ENCODE results near the gene CHRM2. TPM values are rescaled to one million over a fixed set of nuclear protein-coding genes. Genes with fewer than 3 reads are reported as not detected.

Gene CHRM2
- polyA plus RNA-seq, 1 donor: 4.2 TPM

DNA sequence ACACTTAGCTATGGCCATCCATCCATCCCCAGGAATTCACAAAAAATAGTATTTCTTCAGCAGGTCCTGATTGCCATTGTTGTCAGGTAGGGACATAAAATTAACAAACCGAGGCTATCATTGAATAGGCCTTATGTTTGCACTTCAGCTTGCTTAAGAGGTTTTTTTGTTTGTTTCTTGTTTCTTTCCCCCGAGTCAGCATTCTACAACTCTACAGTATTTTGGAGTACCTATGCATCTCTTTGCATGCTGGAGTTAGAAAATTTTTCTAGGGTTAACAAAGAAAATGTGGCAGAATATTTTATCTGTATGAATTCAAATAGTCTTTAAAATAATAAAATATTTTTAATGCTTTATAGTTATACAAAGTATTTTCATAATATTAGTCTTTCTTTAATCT, 26.3 kb downstream of the CHRM2 start:
- DNase-seq: no peak

DNA sequence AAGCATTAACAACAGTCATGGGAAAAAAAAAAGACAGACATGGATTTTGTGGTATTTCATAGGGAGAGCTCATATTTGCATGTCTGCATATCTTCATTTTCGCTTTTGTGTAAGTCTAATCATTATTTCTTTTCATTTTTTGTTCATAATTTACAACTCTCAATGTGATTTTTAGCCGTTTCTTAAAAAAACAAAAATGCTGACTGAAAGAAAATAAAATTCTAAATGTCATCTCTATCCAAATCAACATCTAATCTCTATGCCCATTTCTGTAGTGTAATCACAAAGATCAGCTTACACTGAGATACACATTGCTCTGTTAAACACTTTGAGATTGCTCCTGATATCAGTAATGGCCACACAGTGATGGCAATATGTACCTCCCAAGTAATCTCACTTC, 29.2 kb downstream of the CHRM2 start:
- no peak for DNase-seq

GRCh38 chr7:136900005-136900404, 31.6 kb downstream of the CHRM2 start:
- no peak for DNase-seq

DNA sequence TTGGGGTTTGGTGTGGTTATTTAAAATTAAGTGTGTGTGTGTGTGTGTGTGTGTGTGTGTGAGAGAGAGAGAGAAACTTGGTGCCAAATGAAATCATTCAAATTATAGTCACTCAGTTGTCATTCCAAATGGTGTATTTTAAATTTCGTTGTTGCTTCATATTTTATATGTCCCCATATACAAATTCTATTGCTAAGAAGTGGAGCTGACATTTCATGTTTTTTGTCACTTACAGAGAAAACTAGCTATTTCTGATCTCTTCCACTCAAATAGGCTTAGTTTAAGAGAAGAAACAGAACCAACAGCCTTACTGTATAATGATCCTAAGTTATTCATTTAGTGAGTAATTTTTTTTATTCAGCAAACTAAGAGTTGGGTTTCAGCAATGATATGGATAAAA, 42.3 kb downstream of the CHRM2 start:
- no peak for DNase-seq

GRCh38 chr7:136911344-136911743, 42.9 kb downstream of the CHRM2 start:
- no peak for DNase-seq

GRCh38 chr7:136912339-136912738, 43.9 kb downstream of the CHRM2 start:
- no peak for DNase-seq

DNA sequence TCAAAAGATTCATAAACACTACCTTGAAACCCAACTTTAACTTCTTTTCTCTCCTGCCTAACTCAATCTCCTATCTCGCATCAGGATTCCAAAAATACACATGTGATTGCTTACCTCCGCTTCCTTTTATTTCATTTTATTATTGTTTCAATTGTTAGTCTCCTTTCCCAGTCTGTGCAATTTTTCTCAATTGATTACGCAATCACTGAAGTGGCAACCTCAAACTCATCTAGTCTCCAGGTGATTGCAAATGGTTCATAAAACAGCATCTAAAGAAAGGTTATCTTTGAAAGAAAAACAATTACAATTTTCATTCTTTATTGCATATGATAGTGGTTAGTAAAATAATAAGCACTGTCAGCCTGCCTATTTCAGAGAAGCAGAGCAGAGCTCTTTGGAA, 45.6 kb downstream of the CHRM2 start:
- DNase-seq: no peak

DNA sequence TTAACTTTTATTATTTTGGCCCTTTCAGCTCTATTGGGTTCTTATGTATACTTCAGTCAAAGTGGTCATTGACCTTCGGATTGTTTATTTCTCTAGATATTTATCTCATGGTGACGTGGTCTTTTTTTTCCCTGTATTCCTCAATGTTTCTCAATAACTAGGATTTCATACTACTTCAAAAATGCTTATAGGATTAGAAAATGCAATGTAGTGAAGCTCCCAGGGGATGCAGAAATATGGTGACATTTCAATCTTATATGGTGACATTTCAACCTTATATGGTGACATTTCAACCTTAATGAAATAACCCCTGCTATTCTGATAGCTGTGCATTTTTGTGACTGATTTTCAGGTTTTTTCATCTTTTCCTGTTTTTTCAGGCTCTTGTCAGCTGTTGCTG, 51.4 kb downstream of the CHRM2 start:
- DNase-seq: no peak

GRCh38 chr7:136923111-136923667, 54.7 kb downstream of the CHRM2 start:
- no peak for DNase-seq

GRCh38 chr7:136925044-136925443, 56.6 kb downstream of the CHRM2 start:
- DNase-seq: peak; percentile 8

DNA sequence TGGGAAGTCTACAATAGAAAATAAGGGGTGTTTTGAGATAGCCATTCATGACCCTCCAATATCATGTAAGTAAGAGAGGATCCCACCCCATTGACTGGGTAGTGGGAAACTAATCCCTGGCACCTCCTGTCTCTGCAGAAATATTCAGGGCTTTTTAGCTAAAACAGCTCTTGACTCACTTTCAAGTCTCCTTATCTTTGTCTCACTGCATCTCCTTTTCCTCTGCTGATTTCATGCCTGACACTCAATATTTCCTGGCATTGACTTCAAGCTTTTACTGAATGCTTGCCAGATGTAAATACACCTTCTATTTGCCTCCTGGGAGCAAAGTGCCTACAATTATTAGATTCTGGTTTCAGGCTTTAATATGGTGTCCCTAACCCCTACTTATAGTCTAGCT, 57.1 kb downstream of the CHRM2 start:
- no peak for DNase-seq

DNA sequence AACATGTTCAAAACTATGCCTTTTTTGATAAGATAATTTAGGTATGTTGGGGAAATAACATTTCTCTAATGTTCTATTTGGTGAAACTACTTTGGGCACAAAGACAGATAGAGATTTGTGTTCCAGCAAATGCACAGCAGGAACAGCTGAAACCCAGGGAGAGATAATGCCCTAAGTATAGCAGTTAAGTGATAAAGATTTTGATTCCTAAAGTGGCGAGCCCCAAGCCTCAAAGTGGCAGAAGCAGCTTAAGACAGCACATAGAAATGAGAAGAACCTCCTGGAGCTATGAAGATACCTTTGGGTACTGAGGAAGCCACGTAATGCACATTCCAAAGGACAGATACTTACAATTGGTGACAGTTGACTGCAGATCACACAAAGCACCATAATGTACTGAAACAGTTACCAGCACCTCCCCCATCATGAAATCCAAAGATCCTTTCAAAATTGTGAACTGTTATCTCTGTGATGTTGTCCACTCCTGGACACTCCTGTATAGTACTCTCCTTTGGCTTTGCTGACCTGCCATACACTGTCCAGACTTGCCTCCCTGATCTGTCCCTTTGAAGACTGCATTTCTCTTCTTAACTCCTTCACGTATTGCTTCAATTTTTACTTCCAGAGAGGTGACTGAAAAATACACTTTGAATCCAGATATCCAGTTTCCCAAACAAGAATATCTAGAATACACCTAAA, 62.9 kb downstream of the CHRM2 start:
- DNase-seq: no peak

DNA sequence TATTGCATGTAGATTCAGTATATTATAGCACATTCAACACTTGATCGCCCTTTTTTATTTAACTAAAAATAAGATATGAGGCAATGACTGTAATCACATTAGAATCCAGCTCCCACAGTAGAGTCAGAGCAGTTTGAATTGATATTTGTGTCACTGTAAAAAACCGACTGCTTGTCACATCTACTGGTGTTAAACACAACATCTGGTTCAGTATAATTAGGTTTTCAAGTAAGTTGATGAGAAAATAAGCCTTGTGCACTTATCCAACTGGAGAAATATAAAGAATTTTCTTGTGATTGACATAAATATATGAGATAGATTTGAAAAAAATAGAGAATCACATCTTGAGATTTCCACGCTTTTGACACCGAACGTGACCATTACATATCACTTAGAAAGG, 69.0 kb downstream of the CHRM2 start:
- no peak for DNase-seq

DNA sequence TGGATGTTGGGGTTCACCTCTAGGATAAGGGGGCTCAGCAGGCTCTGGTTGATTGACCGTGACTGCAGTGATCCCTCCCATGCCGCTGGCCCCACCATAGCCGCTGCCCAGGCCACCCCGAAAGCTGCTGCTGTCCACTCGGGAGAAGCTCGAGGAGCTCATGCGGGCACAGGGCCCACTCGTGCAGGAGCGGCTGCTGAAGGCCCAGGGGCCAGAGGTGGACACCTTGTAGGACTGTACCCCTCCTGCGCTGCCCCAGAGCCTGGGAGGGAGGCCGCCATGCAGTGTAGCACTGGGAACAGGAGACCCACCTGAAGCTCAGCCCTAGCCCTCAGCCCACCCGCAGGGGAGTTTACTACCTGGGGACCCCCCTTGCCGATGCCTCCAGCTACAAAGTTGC, 70.0 kb downstream of the CHRM2 start:
- DNase-seq: no peak

DNA sequence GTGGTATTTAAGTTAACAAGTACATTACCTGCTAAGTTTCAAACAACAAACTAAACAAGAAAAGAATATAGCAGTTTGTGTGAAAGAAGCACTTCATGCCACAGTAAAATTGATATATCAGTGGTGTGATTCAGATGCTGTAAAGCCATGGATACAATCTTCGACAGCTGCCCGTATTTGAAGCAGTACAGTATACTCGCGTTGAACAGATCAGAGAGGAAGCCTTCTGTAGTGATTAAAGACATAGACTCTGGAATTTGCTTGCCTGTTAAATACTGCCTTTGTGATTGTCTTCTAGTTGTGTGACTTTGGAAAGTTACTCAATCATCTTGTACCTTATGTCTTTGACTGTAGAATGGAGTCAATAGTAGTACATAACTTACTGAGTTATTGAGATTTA, 71.7 kb downstream of the CHRM2 start:
- DNase-seq: no peak

- DNase-seq: no peak
Measured at GRCh38 chr7:136940917-136941316, 72.5 kb downstream of the CHRM2 start.

DNA sequence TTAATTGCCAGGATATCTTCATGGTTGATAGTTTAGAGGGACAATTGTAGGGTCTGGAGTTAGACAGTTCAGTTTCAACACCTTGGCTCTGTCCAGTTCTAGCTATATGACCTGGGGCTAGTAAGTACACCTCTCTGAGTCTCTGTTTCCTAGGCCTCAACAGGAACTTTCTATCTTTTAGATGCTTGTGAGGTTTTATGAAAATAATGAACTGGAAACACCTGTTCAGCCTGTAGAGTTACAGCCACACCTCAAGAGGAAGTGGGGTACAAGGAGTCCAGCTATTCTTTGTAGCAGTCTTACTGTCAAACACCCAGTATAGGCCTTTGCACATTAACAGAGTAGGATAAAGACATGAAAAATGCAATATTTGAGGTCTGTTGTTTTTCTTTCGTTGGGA, 73.4 kb downstream of the CHRM2 start:
- DNase-seq: no peak

DNA sequence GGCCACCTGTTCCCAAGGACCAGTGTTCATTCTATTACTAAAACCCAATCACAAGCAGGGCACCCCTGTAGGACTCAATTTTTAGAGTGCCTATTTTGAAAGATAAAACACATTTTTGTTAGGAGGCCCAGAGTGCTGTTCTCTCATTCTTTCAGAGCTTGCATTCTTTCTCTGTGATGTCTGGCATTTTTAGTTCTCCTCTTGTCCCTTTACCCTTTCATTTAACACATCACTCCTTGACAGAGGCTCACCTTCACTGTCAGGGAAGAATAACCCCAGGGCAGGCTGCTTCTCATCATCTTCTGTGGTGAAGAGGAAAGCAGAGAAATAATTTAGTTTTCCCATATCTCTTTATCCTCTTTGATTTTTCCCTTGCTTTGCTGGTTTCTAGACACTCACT, 73.9 kb downstream of the CHRM2 start:
- DNase-seq: no peak

DNA sequence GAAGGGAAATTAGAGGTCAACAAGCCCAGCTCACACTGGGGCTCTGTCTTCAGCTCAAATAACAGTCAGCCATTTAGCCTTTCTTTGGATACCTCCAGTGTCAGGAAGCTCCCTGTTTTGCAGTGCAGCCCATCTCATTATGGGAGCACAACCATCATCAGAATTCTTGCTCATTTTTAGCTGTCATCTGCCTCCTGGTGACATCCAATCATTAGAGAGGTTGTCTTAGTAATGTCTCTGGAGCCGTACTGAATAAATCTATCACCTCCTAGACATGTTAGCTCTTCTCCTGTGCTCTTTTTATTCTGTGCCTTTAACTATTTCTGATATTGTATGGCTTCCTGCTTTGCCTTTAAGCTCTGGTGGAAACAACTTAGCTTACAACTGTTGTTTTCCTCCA, 74.5 kb downstream of the CHRM2 start:
- DNase-seq: no peak

DNA sequence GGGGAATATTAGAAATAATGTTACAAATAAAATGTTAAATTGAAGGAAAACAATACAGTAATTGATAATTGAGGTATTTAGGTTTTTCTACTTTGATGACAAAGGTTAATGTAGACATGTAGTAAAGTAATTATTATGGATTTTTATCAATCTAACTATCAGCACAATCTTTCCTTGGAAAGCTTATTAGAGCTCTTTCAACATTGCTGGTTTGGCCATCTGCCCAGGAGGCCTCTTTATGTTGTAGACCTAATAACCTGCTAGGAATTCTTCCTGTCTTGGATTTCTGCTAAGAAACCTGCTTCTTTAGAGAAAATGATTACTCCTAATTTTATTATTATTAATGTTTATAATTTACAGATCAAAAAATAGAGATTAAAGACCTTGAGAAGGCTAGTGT, 78.9 kb downstream of the CHRM2 start:
- DNase-seq: no peak

DNA sequence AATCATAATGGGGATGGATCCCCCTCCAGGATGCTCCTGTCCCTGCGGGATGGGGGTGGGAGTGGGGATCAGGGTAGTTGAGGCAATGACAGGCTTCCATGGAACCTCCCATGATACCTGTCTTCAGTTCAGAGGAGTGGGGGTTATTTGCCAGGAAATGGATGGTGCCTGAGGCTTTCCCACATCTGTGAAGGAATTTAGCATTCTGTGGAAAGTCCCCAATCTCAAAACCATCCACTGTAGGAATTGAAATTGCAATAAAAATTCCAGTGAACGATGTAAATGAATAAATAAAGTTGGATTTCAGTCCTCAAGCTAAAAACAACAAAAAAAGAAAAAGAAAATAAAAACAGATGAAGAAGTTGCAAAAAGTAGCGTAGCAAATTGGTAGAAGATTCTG, 81.9 kb downstream of the CHRM2 start:
- DNase-seq: no peak

GRCh38 chr7:136953386-136953785, 84.9 kb downstream of the CHRM2 start:
- no peak for DNase-seq

DNA sequence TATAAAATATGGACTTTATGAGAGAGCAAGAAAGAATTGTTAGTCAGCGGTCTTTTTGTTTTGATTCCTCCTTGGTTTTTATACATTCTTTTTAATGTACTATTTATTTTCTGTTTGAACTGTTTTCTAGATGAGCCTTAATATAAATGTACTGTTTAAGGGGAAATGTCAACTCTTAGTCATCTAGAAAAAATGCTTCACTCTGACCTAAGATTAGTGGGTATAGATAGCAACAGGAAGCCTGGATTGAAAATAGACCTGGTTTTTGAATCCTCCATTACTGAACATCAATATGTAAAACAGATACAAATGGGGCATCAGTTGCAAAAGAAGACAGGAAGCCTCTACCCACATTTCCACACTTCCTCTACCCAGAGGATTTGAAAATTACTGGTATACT, 87.8 kb downstream of the CHRM2 start:
- peak; percentile 3 for DNase-seq

DNA sequence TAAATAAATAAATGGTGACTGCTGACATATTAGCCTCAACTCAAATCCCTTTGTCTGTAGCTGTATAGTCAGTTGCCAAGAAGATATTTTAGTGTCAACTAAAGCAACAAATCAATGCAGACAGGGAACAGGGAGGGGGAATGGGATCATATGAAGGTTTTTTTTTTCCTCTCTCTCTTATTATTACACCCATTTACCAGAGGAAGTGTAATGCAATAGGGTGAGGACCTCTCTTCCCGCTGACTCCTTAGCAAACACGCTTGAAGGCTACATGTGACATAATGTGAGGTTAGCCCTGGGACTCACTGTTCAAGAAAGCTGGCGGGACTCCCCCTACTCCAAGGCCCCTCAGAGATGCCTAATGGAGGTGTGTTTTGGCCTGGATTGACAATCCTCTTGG, 88.2 kb downstream of the CHRM2 start:
- DNase-seq: peak; percentile 1

DNA sequence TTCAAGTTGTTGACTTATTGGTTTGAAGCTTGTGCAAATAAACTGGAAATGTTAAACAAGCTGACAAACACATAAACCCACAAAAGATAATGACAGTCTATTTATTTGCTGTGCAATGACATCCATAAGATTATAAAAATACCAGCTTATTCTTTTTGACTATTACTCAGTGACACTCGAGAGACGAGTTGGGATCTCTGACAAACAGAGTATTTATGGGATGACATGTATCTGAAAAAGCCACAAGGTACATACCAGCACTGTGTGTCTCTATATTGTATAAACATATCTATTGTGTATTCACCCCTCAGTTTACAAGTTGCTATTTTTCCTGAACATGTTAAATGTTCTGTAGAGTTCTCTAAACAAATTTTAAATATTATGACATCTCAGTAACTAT, 88.9 kb downstream of the CHRM2 start:
- DNase-seq: no peak
